ENCODE data around the gene COL1A2. TPM values are rescaled to one million over a fixed set of nuclear protein-coding genes. Genes with fewer than 3 reads are reported as not detected.

Gene COL1A2
- total and polyA plus RNA-seq, 8 donors: 10.9 to 467 (median 17.7) TPM

DNA sequence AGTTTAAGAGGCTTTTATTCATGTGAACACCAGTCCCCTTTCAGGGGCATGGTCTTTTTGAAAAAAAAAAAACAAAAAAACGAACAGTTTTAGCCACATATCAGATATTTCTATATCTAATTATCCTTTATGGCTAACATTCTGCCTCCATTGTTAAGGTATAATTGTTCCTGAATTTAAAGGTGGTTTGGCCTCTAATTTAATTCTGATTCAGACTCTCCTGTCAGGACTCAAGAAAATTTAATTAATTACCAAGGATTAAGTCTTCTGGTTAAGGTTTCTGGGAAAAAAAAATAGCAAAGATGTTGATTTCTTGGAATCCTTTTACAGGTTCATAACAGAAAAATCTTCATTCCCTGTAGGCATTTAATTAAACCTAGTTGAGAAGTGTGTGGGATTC lies 27.4 kb downstream of the COL1A2 start:
- ATAC-seq (no peak), DNase-seq (no peak), FAIRE-seq (no peak)
- H3K27me3 ChIP-seq: no peaks in the 10 kb centered on the region
- H3K4me1 ChIP-seq: no peaks in the 10 kb centered on the region
- intact Hi-C loops (cut with DNase I): no loop called here
- H3K9me3 ChIP-seq: no peaks in the 10 kb centered on the region
- no peaks in the 10 kb centered on the region for H3K36me3 ChIP-seq
- 38% methylated on average over 1 of the region's 1 CpG for WGBS, 2 donors
- TF ChIP-seq CTCF (IDR thresholded peaks at IDR 0.05): no peak
- no peak overlapping the region for H3K4me3 ChIP-seq
- no peak overlapping the region for H3K27ac ChIP-seq

DNA sequence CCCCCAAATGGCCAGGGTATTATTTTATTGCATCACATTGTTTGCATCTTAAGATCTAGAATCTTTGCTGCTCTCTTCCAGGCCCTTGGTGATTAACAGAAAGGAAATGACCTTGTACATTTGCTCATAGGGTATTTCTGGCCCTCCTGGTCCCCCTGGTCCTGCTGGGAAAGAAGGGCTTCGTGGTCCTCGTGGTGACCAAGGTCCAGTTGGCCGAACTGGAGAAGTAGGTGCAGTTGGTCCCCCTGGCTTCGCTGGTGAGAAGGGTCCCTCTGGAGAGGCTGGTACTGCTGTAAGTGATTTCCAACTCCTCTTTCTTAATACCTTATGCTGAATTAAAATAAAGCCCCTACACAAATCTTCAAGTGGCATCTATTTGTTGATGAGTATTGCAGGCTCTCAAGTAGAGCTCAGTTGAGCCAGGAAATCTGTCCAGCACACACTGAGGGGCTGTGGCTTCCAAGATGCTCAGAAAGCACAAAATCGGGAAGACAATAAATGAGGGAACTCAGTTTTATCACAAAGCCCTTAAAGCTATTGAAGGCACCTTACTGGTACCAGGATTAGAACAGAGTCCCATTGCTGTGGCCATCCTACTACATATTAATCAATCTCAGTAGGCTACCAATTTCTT lies 28.2 kb downstream of the COL1A2 start:
- intact Hi-C loops (cut with DNase I): no loop called here
- no peak for TF ChIP-seq CTCF (IDR thresholded peaks at IDR 0.05)
- 76 to 80% methylated on average over 5 of the region's 5 CpGs for WGBS, 2 donors
- DNase-seq: no peak
- no peak for ATAC-seq
- no peaks in the 10 kb centered on the region for H3K27me3 ChIP-seq
- no peaks in the 10 kb centered on the region for H3K36me3 ChIP-seq
- H3K4me3 ChIP-seq: no peak overlapping the region
- no peak overlapping the region for H3K27ac ChIP-seq
- H3K4me1 ChIP-seq: no peaks in the 10 kb centered on the region
- H3K9me3 ChIP-seq: no peaks in the 10 kb centered on the region
- FAIRE-seq: no peak

DNA sequence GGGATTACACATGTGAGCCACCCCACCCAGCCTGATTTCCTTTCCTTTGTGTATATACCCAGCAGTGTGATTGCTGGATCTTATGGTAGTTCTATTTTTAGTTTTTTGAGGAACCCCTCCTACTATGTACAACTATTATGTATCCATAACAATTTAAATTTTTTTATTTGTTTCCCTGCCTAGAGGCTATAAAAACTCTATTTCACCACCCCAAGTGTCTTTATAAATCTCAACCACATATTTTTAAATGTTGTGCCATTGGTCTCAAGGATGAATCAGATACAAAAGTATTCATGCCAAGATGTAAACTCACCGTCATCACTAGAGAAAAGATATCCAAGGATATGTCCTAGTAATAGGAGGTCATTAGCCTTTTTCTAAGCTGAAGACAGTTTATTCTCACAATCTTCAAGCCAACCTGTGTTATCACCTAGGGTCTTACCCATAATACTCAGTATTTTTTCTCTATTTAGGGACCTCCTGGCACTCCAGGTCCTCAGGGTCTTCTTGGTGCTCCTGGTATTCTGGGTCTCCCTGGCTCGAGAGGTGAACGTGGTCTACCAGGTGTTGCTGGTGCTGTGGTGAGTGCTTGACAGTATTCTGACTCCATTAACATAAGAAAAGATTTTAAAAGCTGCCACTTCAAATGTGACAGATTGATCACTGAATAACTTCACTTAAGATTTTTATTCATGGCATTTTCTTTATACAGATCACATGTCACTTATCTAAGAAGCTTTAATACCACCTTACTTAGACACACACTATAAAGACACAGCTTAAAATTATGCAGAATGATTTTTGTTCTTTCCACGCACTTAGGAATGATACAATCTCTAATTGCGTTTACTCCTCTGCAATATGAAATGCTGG lies 29.4 kb downstream of the COL1A2 start:
- TF ChIP-seq CTCF (IDR thresholded peaks at IDR 0.05): no peak
- no peak for FAIRE-seq
- Histone ChIP-seq H3K27me3 (no peaks in the 10 kb centered on the region), H3K4me3 (no peak overlapping the region), H3K27ac (no peak overlapping the region), H3K9me3 (no peaks in the 10 kb centered on the region), H3K4me1 (no peaks in the 10 kb centered on the region), H3K36me3 (no peaks in the 10 kb centered on the region)
- intact Hi-C loops (cut with DNase I): no loop called here
- ATAC-seq: no peak
- DNase-seq: no peak
- WGBS, 2 donors: 65 to 80% methylated on average over 5 of the region's 5 CpGs

DNA sequence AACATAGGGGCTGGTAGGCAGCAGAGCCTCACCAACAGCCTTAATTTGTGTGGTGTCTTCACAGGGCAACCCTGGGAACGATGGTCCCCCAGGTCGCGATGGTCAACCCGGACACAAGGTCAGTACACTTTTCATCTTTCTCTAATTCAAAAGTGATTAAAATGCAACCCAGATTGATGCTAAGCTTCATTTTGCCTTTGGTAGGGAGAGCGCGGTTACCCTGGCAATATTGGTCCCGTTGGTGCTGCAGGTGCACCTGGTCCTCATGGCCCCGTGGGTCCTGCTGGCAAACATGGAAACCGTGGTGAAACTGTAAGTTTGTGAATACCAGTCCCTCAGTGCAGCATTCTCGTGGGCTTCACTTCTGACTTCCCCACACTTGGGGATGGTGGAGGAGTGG lies 30.9 kb downstream of the COL1A2 start:
- 78 to 90% methylated on average over 10 of the region's 10 CpGs for WGBS, 2 donors
- intact Hi-C loops (cut with DNase I): no loop called here
- no peaks in the 10 kb centered on the region for H3K27me3 ChIP-seq
- ATAC-seq (no peak), FAIRE-seq (no peak), DNase-seq (no peak)
- no peaks in the 10 kb centered on the region for H3K4me1 ChIP-seq
- TF ChIP-seq CTCF (IDR thresholded peaks at IDR 0.05): no peak
- no peaks in the 10 kb centered on the region for H3K9me3 ChIP-seq
- no peaks in the 10 kb centered on the region for H3K36me3 ChIP-seq
- no peak overlapping the region for H3K27ac ChIP-seq
- no peak overlapping the region for H3K4me3 ChIP-seq

All from pancreas (tissue), 10 donors.